ENCODE results near the gene CBARP.

The CBARP gene

DNA sequence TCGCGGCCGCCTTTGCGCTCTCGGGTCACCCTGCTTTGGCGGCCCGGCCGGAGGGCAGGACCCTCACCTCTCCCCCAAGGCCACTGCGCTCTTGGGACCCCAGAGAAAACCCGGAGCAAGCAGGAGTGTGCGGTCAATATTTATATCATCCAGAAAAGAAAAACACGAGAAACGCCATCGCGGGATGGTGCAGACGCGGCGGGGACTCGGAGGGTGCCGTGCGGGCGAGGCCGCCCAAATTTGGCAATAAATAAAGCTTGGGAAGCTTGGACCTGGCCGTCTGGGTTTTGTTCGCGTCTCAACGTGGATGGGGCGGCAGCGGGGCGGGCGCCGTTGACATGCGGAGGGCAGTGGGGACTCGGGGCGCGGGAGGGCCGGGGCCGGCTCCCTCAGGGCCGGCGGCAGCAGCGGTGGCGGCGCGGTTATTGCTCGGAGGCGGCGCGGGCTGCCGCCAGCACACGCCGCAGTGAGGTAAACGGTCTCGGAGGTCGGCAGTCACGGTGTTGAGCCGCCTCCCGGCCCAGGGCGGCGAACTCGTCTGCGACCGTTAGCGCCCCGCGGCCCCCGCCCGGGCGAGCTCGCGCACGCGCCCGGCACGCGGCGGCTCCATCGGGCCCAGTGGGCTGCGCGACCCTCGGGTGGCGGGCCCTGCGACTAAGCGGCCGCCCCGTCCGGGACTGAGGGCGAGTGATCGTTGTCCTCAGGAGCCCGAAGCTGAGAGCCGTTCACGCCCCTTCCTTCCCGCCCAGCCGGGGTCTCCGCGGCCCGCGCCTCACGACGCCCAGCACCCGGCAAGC is 9.4 kb downstream of the CBARP start:
- no peaks in the 10 kb centered on the region for H3K9me3 ChIP-seq (ENCODE audit: insufficient read depth, low read length)
- H3K4me3 ChIP-seq (ENCODE audit: insufficient read length, low read depth), result no peak overlapping the region
- H3K27me3 ChIP-seq (ENCODE audit: insufficient read depth, insufficient read length), result no peaks in the 10 kb centered on the region
- H3K9ac ChIP-seq (ENCODE audit: insufficient read length, low read depth), result no peak overlapping the region
- H3K4me1 ChIP-seq (ENCODE audit: insufficient read depth, insufficient read length), result peaks cover 28% of the 10 kb centered on the region
- DNase-seq (ENCODE audit: low read depth, low spot score), result no peak
- TF ChIP-seq SUZ12 (IDR thresholded peaks at IDR 0.05; ENCODE audit: extremely low read depth, insufficient read depth, insufficient read length) (no peak), YY1 (IDR thresholded peaks at IDR 0.05; ENCODE audit: insufficient read depth, insufficient read length) (no peak), ZNF274 (IDR thresholded peaks at IDR 0.05; ENCODE audit: low read depth, low read length) (no peak)
- H3K36me3 ChIP-seq (ENCODE audit: insufficient read depth, insufficient read length, low read length), result peaks cover 80% of the 10 kb centered on the region

DNA sequence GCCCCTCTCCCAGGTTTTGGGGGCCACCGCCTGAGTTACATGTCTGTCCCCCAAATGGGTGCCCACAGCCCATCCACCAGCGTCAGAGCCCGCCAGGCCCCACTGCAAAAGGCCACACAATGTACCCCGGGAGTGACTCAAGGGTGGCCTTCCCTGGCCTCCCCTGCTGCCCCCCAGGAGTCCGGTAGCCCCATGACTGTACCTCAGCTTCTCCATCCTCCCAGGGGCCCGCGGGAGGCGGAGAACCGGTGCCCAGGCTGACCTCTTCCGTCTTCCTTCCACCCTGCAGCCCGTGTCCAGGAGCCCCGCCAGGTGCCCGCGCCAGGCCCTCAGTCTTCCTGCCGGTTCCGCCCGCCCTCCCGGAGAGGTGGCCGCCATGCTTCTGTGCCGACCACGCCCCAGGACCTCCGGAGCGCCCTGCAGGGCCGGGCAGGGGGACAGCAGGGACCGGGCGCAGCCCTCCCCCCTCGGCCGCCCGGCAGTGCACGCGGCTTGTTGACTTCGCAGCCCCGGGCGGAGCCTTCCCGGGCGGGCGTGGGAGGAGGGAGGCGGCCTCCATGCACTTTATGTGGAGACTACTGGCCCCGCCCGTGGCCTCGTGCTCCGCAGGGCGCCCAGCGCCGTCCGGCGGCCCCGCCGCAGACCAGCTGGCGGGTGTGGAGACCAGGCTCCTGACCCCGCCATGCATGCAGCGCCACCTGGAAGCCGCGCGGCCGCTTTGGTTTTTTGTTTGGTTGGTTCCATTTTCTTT is 10.3 kb downstream of the CBARP start:
- TF ChIP-seq ZNF274 (IDR thresholded peaks at IDR 0.05; ENCODE audit: low read depth, low read length), result no peak
- no peak for TF ChIP-seq YY1 (IDR thresholded peaks at IDR 0.05; ENCODE audit: insufficient read depth, insufficient read length)
- no peak for TF ChIP-seq SUZ12 (IDR thresholded peaks at IDR 0.05; ENCODE audit: extremely low read depth, insufficient read depth, insufficient read length)
- DNase-seq (ENCODE audit: low read depth, low spot score), result no peak
- H3K4me3 ChIP-seq (ENCODE audit: insufficient read length, low read depth), result no peak overlapping the region
- peaks cover 32% of the 10 kb centered on the region for H3K4me1 ChIP-seq (ENCODE audit: insufficient read depth, insufficient read length)
- peaks cover 80% of the 10 kb centered on the region for H3K36me3 ChIP-seq (ENCODE audit: insufficient read depth, insufficient read length, low read length)
- no peak overlapping the region for H3K9ac ChIP-seq (ENCODE audit: insufficient read length, low read depth)
- no peaks in the 10 kb centered on the region for H3K27me3 ChIP-seq (ENCODE audit: insufficient read depth, insufficient read length)
- H3K9me3 ChIP-seq (ENCODE audit: insufficient read depth, low read length), result no peaks in the 10 kb centered on the region

DNA sequence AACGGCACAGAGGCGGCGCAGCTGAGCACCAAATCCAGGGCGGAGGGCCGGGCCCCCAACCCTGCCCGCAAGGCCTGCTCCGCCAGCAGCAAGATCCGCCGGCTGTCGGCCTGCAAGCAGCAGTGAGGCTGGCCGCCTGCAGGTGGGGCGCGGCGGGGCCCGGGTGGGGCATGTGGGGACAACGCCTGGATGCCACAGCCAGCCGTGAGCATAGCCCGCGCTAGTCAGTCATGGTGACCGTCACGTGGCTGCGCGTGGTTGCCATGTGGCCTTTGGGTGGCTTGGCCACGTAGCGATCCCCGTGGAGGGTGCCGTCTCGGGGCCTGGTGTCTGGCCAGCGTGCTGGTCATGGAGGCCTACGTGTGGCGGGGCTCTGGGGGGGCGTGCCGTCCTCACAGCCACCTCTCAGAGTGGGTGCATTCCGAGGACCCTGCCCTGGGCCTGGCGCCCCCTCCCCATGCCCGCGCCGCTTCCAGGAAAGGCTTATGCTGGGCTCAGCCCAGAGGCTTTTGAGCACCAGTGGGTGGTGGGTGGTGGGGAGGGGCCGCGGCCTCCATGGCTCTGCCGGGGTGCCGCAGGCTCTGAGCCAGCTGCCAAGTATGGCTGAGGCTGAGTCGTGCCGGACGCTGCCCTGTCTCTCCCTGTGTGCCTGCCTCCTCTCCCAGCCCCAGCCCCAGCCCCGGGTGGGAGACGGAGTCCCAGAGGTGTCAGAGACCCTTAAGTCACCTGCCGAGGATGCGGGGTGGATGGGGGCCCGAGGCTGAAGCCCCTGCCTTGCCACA is 11.1 kb downstream of the CBARP start:
- Histone ChIP-seq H3K27me3 (ENCODE audit: insufficient read depth, insufficient read length) (no peaks in the 10 kb centered on the region), H3K9ac (ENCODE audit: insufficient read length, low read depth) (no peak overlapping the region), H3K36me3 (ENCODE audit: insufficient read depth, insufficient read length, low read length) (peaks cover 80% of the 10 kb centered on the region), H3K4me1 (ENCODE audit: insufficient read depth, insufficient read length) (peaks cover 24% of the 10 kb centered on the region), H3K9me3 (ENCODE audit: insufficient read depth, low read length) (no peaks in the 10 kb centered on the region), H3K4me3 (ENCODE audit: insufficient read length, low read depth) (no peak overlapping the region)
- DNase-seq (ENCODE audit: low read depth, low spot score), result no peak
- TF ChIP-seq SUZ12 (IDR thresholded peaks at IDR 0.05; ENCODE audit: extremely low read depth, insufficient read depth, insufficient read length), result no peak
- no peak for TF ChIP-seq YY1 (IDR thresholded peaks at IDR 0.05; ENCODE audit: insufficient read depth, insufficient read length)
- TF ChIP-seq ZNF274 (IDR thresholded peaks at IDR 0.05; ENCODE audit: low read depth, low read length), result no peak

DNA sequence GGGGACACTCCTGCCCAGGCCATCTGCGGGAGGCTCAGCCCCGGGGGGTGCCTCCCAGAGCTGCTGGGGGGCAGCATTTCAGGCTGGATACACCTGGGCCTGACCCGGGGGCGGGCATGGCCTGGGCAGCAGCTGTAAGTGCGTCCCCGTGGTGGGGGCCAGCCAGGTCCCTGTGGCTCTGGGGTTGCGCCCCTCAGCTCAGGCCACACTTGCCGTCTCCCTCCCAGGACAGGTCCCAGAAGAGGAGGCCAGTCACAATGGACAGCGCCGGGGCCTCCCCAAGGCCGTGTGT is 11.6 kb downstream of the CBARP start:
- TF ChIP-seq YY1 (IDR thresholded peaks at IDR 0.05; ENCODE audit: insufficient read depth, insufficient read length), result no peak
- no peak for TF ChIP-seq ZNF274 (IDR thresholded peaks at IDR 0.05; ENCODE audit: low read depth, low read length)
- no peak for TF ChIP-seq SUZ12 (IDR thresholded peaks at IDR 0.05; ENCODE audit: extremely low read depth, insufficient read depth, insufficient read length)
- Histone ChIP-seq H3K27me3 (ENCODE audit: insufficient read depth, insufficient read length) (no peaks in the 10 kb centered on the region), H3K9me3 (ENCODE audit: insufficient read depth, low read length) (no peaks in the 10 kb centered on the region), H3K4me3 (ENCODE audit: insufficient read length, low read depth) (no peak overlapping the region), H3K9ac (ENCODE audit: insufficient read length, low read depth) (no peak overlapping the region), H3K4me1 (ENCODE audit: insufficient read depth, insufficient read length) (peaks cover 24% of the 10 kb centered on the region), H3K36me3 (ENCODE audit: insufficient read depth, insufficient read length, low read length) (peaks cover 82% of the 10 kb centered on the region)
- DNase-seq (ENCODE audit: low read depth, low spot score), result no peak

DNA sequence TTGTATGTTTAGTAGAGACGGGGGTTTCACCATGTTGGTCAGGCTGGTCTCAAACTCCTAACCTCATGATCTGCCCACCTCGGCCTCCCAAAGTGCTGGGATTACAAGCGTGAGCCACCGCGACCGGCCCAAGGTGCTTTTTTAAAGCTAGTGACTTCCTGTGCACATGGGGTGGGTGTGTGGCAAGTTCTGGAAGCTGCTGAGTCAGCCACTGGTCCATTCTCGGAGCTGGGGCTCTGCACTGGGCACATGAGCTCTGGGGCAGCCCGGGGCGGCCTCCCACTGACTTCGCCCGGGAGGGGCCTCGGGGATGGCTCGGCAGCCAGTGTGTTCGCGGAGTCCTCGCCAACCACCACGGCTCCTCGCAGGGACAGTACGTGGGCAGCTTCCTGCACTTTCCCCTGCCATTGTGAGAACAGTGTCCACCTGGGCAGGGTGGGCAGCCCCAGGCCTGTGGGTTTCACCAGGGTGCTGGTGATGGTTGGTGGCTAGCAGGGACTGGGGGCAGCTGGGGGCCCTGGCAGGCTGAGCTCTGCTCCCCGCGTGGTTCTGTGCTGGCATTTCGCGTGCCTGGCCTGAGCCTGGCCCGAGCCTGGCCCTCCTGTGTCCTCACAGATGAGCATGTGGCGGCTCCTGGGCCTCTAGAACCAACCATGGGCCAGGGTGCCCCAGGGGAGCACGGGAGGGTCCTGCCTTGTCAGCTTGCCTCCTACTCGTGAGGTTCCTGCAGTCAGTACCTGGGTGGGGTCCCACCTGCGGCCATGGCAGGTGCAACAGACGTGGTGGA is 12.2 kb downstream of the CBARP start:
- DNase-seq (ENCODE audit: low read depth, low spot score), result no peak
- TF ChIP-seq SUZ12 (IDR thresholded peaks at IDR 0.05; ENCODE audit: extremely low read depth, insufficient read depth, insufficient read length), result no peak
- TF ChIP-seq YY1 (IDR thresholded peaks at IDR 0.05; ENCODE audit: insufficient read depth, insufficient read length), result no peak
- no peak for TF ChIP-seq ZNF274 (IDR thresholded peaks at IDR 0.05; ENCODE audit: low read depth, low read length)
- peaks cover 87% of the 10 kb centered on the region for H3K36me3 ChIP-seq (ENCODE audit: insufficient read depth, insufficient read length, low read length)

DNA sequence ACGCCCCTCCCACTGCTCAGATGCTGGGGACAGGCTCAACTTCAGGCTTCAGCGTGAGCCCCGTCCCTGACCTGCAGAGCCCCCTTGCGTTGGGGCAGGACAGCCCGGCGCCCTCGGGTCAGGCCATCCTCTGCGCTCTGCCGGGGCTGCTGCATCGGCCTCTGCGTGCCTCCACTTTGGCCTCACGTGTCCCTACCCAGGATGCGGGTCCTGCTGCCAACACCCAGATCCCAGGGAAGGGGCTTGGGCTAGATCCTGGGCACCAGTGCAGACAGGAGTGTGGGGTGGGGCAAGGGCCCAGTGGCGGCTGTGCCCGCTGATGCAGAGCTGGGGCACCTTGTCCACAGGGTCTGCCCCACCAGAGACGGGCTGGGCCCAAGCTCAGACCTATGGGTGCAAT is 13.0 kb downstream of the CBARP start:
- Histone ChIP-seq H3K9ac (ENCODE audit: insufficient read length, low read depth) (no peak overlapping the region), H3K27me3 (ENCODE audit: insufficient read depth, insufficient read length) (no peaks in the 10 kb centered on the region), H3K4me3 (ENCODE audit: insufficient read length, low read depth) (no peak overlapping the region), H3K36me3 (ENCODE audit: insufficient read depth, insufficient read length, low read length) (peaks cover 89% of the 10 kb centered on the region), H3K9me3 (ENCODE audit: insufficient read depth, low read length) (no peaks in the 10 kb centered on the region), H3K4me1 (ENCODE audit: insufficient read depth, insufficient read length) (peaks cover 20% of the 10 kb centered on the region)
- no peak for TF ChIP-seq YY1 (IDR thresholded peaks at IDR 0.05; ENCODE audit: insufficient read depth, insufficient read length)
- TF ChIP-seq SUZ12 (IDR thresholded peaks at IDR 0.05; ENCODE audit: extremely low read depth, insufficient read depth, insufficient read length), result no peak
- no peak for TF ChIP-seq ZNF274 (IDR thresholded peaks at IDR 0.05; ENCODE audit: low read depth, low read length)
- no peak for DNase-seq (ENCODE audit: low read depth, low spot score)

More for the DNA sequence above, 12.2 kb downstream of the CBARP start:
- Histone ChIP-seq H3K9ac (ENCODE audit: insufficient read length, low read depth) (no peak overlapping the region), H3K9me3 (ENCODE audit: insufficient read depth, low read length) (no peaks in the 10 kb centered on the region), H3K4me3 (ENCODE audit: insufficient read length, low read depth) (no peak overlapping the region), H3K4me1 (ENCODE audit: insufficient read depth, insufficient read length) (peaks cover 23% of the 10 kb centered on the region), H3K27me3 (ENCODE audit: insufficient read depth, insufficient read length) (no peaks in the 10 kb centered on the region)

Data from NT2/D1 (cell line).